Transverse colon (tissue), 4 donors: Measurements from ENCODE around the gene CUTA.

Source experiments
- CTCF ChIP-seq, 5 experiments: fragments of 200-600 bp in 3 of 5; fragments of 450-650 bp in 2 of 5; sonication (generic) in 3 of 5; IDR thresholded peaks; 1 replicate in 2 of 5; 2 replicates in 3 of 5; pipeline ENCODE4 v1.5.1; 2016 to 2017; ENCODE audit warnings: antibody characterized with exemption in 5 of 5, inconsistent platforms in 3 of 5, mild to moderate bottlenecking in 2 of 5, moderate library complexity in 1 of 5
- POLR2A ChIP-seq: fragments of 450-650 bp; IDR thresholded peaks from one replicate; pipeline ENCODE4 v1.6.1; 2016; ENCODE audit warnings: antibody characterized with exemption, mild to moderate bottlenecking, moderate library complexity
- POLR2AphosphoS5 ChIP-seq, 3 donors: sonication (generic); formaldehyde crosslinking; IDR thresholded peaks; one replicate each; pipeline ENCODE4 v1.6.1; 2016; ENCODE audit warnings: antibody characterized with exemption in 3 of 3

GRCh38 chr6:33451606-33452005 lies 33.7 kb upstream of the CUTA start:
- TF ChIP-seq CTCF (IDR thresholded peaks at IDR 0.05) (no peak), POLR2A (no peak), POLR2AphosphoS5 (IDR thresholded peaks at IDR 0.05) (no peak)
